ENCODE results near the gene HIGD1C. TPM values are rescaled to one million over a fixed set of nuclear protein-coding genes. Genes with fewer than 3 reads are reported as not detected.
A peak's percentile ranks its signal among the peaks of the same experiment; 100 is the strongest.

Gene HIGD1C
- total and polyA plus RNA-seq, 4 donors: not detected

DNA sequence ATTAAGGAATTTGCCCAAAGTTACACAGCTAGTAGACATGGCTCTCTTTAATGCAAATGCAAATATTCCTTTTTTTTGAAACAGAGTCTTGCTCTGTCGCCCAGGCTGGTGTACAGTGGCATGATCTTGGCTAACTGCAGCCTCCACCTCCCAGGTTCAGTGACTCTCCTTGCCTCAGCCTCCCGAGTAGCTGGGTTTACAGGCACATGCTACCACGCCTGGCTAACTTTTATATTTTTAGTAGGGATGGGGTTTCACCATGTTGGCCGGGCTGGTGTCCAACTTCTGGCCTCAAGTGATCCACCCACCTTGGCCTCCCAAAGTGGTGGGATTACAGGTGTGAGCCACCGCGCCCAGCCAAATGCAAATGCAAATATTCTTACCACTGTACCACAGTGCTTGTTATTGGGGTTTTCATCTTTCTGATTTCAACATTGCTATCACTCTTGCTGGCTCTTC is 24.5 kb upstream of the HIGD1C start:
- Histone ChIP-seq H3K9me3 (ENCODE audit: control insufficient read depth in 4 of 4, low read length in 3 of 4) (no peaks in the 10 kb centered on the region), H3K27ac (ENCODE audit: low read depth in 1 of 2, low read length in 2 of 2) (peak overlapping the region; percentile 17 to 69), H3K4me1 (ENCODE audit: control insufficient read depth in 4 of 4, insufficient read depth in 4 of 4, low read length in 3 of 4) (peaks cover 8 to 68% (median 52%) of the 10 kb centered on the region in 4 donors), H3K36me3 (ENCODE audit: control insufficient read depth in 4 of 4, insufficient read depth in 3 of 4, low read depth in 1 of 4, low read length in 3 of 4) (peaks cover 0 to 4% (median 1%) of the 10 kb centered on the region in 4 donors), H3K9ac (ENCODE audit: low read depth in 1 of 2, low read length in 2 of 2) (peak overlapping the region; percentile 57 to 99), H3K4me3 (ENCODE audit: low read depth in 1 of 3, low read length in 3 of 3) (peak overlapping the region; percentile 63 to 100 (median 90)), H3K27me3 (ENCODE audit: control insufficient read depth in 4 of 4, insufficient read depth in 4 of 4, low read length in 3 of 4) (no peaks in the 10 kb centered on the region)
- no peak for DNase-seq (ENCODE audit: low spot score)
- WGBS: 39% methylated on average over 6 of the region's 6 CpGs
- TF ChIP-seq, protein P1, sequence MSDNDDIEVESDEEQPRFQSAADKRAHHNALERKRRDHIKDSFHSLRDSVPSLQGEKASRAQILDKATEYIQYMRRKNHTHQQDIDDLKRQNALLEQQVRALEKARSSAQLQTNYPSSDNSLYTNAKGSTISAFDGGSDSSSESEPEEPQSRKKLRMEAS (IDR thresholded peaks at IDR 0.05): no peak
- TF ChIP-seq REST (IDR thresholded peaks at IDR 0.05) (no peak), GABPA (IDR thresholded peaks at IDR 0.05 in 1 of 2, conservative IDR thresholded peaks at IDR 0.05 in 1 of 2) (no peak), RAD21 (IDR thresholded peaks at IDR 0.05) (no peak), ZBTB33 (IDR thresholded peaks at IDR 0.05) (no peak), HNF4A (conservative IDR thresholded peaks at IDR 0.05) (no peak), YY1 (IDR thresholded peaks at IDR 0.05) (no peak), HNF4G (IDR thresholded peaks at IDR 0.05) (no peak), JUND (IDR thresholded peaks at IDR 0.05) (no peak), FOXA1 (IDR thresholded peaks at IDR 0.05) (no peak), FOXA2 (IDR thresholded peaks at IDR 0.05) (no peak), EGR1 (IDR thresholded peaks at IDR 0.05; ENCODE audit: low read depth in 2 of 2) (no peak), SP1 (IDR thresholded peaks at IDR 0.05) (no peak), NR2F2 (IDR thresholded peaks at IDR 0.05) (no peak), RXRA (IDR thresholded peaks at IDR 0.05) (no peak), ATF3 (IDR thresholded peaks at IDR 0.05) (no peak)
- TF ChIP-seq, protein P2, sequence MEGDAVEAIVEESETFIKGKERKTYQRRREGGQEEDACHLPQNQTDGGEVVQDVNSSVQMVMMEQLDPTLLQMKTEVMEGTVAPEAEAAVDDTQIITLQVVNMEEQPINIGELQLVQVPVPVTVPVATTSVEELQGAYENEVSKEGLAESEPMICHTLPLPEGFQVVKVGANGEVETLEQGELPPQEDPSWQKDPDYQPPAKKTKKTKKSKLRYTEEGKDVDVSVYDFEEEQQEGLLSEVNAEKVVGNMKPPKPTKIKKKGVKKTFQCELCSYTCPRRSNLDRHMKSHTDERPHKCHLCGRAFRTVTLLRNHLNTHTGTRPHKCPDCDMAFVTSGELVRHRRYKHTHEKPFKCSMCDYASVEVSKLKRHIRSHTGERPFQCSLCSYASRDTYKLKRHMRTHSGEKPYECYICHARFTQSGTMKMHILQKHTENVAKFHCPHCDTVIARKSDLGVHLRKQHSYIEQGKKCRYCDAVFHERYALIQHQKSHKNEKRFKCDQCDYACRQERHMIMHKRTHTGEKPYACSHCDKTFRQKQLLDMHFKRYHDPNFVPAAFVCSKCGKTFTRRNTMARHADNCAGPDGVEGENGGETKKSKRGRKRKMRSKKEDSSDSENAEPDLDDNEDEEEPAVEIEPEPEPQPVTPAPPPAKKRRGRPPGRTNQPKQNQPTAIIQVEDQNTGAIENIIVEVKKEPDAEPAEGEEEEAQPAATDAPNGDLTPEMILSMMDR (IDR thresholded peaks at IDR 0.05; ENCODE audit: low read depth, low read length, missing input control): no peak
